GM23338 (cell line): ENCODE measurements around the gene L3MBTL4. TPM values are rescaled to one million over a fixed set of nuclear protein-coding genes. Genes with fewer than 3 reads are reported as not detected.

Source experiments
- ATAC-seq: fragments of 200-7000 bp; cut with Tn5 transposase; 3 replicates; pipeline ENCODE4 v1.9.1; 2020
- DNase-seq: peaks from one replicate; pipeline ENCODE4 v3.0.0-alpha.2; 2015; ENCODE audit warnings: low spot score
- H2AFZ ChIP-seq: fragments of 200-600 bp; sonication (generic); 2 replicates; pipeline ENCODE4 v1.8.0; 2016; ENCODE audit warnings: antibody characterized with exemption, mild to moderate bottlenecking, moderate library complexity
- H3F3A ChIP-seq: fragments of 200-600 bp; sonication (generic); replicated peaks from 2 replicates; pipeline ENCODE4 v1.8.0; 2017; ENCODE audit warnings: antibody characterized with exemption, mixed run types, low read depth
- H3K27ac ChIP-seq: fragments of 200-600 bp; sonication (generic); 2 replicates; pipeline ENCODE4 v1.6.1; 2016; ENCODE audit warnings: low read depth
- H3K27me3 ChIP-seq: fragments of 200-600 bp; sonication (generic); 2 replicates; pipeline ENCODE4 v1.8.0; 2016; ENCODE audit warnings: mild to moderate bottlenecking, mixed run types, moderate library complexity; ENCODE audit not compliant: insufficient read depth
- H3K36me3 ChIP-seq: fragments of 200-600 bp; sonication (generic); 2 replicates; pipeline ENCODE4 v1.8.0; 2016; ENCODE audit warnings: mild to moderate bottlenecking; ENCODE audit not compliant: insufficient read depth
- H3K4me1 ChIP-seq: fragments of 200-600 bp; sonication (generic); 2 replicates; pipeline ENCODE4 v1.8.0; 2016; ENCODE audit warnings: mild to moderate bottlenecking, moderate library complexity; ENCODE audit not compliant: insufficient read depth
- H3K4me2 ChIP-seq: fragments of 200-600 bp; sonication (generic); 2 replicates; pipeline ENCODE4 v1.7.1; 2017; ENCODE audit warnings: mixed run types
- H3K4me3 ChIP-seq: fragments of 200-600 bp; sonication (generic); 2 replicates; pipeline ENCODE4 v1.6.1; 2016; ENCODE audit warnings: mixed run types
- H3K79me2 ChIP-seq: fragments of 200-600 bp; sonication (generic); replicated peaks from 2 replicates; pipeline ENCODE4 v1.8.0; 2017; ENCODE audit warnings: mild to moderate bottlenecking; ENCODE audit not compliant: insufficient read depth
- H3K9me2 ChIP-seq: fragments of 200-600 bp; sonication (generic); 2 replicates; pipeline ENCODE4 v1.8.0; 2017; ENCODE audit not compliant: insufficient read depth
- H4K20me1 ChIP-seq: fragments of 200-600 bp; sonication (generic); replicated peaks from 2 replicates; pipeline ENCODE4 v1.8.0; 2017; ENCODE audit warnings: mild to moderate bottlenecking; ENCODE audit not compliant: insufficient read depth
- H3K27ac Mint-ChIP-seq: 2 replicates; pipeline ENCODE4 v1.8.0; 2020; ENCODE audit warnings: inconsistent platforms, mild to moderate bottlenecking, moderate library complexity, mixed read lengths
- H3K27me3 Mint-ChIP-seq: 3 replicates; pipeline ENCODE4 v1.8.0; 2022; ENCODE audit warnings: low read depth, mild to moderate bottlenecking, moderate library complexity, mixed read lengths, inconsistent platforms; ENCODE audit not compliant: insufficient read depth, poor library complexity
- H3K36me3 Mint-ChIP-seq: 3 replicates; pipeline ENCODE4 v1.8.0; 2021; ENCODE audit warnings: low read depth, mild to moderate bottlenecking, inconsistent platforms, moderate library complexity, mixed read lengths
- H3K4me1 Mint-ChIP-seq: 3 replicates; pipeline ENCODE4 v1.8.0; 2020; ENCODE audit warnings: mild to moderate bottlenecking, inconsistent platforms, mixed read lengths
- H3K4me3 Mint-ChIP-seq: 3 replicates; pipeline ENCODE4 v1.8.0; 2021; ENCODE audit warnings: moderate library complexity, mild to moderate bottlenecking, inconsistent platforms, mixed read lengths
- H3K9me3 Mint-ChIP-seq: 3 replicates; pipeline ENCODE4 v1.8.0; 2020; ENCODE audit warnings: moderate library complexity, mild to moderate bottlenecking, inconsistent platforms, mixed read lengths
- CREB1 ChIP-seq: fragments of 250-450 bp; sonication (Bioruptor Pico); IDR thresholded peaks from 2 replicates; pipeline ENCODE4 v1.5.0; 2020; ENCODE audit warnings: low read depth, mild to moderate bottlenecking, moderate library complexity
- CTCF ChIP-seq, 2 experiments: fragments of 200-600 bp in 1 of 2; sonication (generic) in 1 of 2; conservative IDR thresholded peaks; 2 replicates each; pipeline versions ENCODE4 v1.5.1 to v1.6.1; 2016 to 2017; ENCODE audit warnings: antibody characterized with exemption in 2 of 2, low read depth in 2 of 2, mild to moderate bottlenecking in 2 of 2, moderate library complexity in 1 of 2
- EZH2 ChIP-seq: fragments of 200-600 bp; sonication (generic); IDR thresholded peaks from one replicate; pipeline ENCODE4 v1.8.0; 2017; ENCODE audit warnings: antibody characterized with exemption, mild to moderate bottlenecking, low read depth; ENCODE audit not compliant: unreplicated experiment
- EZH2phosphoT487 ChIP-seq: fragments of 200-600 bp; sonication (generic); IDR thresholded peaks from one replicate; pipeline ENCODE4 v1.8.1; 2018; ENCODE audit warnings: antibody characterized with exemption; ENCODE audit not compliant: unreplicated experiment
- JUNB ChIP-seq: IDR thresholded peaks from one replicate; pipeline ENCODE4 v1.6.1; 2016; ENCODE audit warnings: antibody characterized with exemption; ENCODE audit not compliant: unreplicated experiment
- NANOG ChIP-seq: IDR thresholded peaks from 2 replicates; pipeline ENCODE4 v1.6.1; 2016; ENCODE audit warnings: antibody characterized with exemption, borderline replicate concordance
- POLR2AphosphoS5 ChIP-seq: IDR thresholded peaks from 2 replicates; pipeline ENCODE4 v1.6.1; 2016; ENCODE audit warnings: antibody characterized with exemption, low read depth
- STAT1 ChIP-seq: IDR thresholded peaks from one replicate; pipeline ENCODE4 v1.6.1; 2016; ENCODE audit warnings: antibody characterized with exemption; ENCODE audit not compliant: unreplicated experiment
- ZNF114 ChIP-seq: fragments of 250-450 bp; sonication (Bioruptor Pico); IDR thresholded peaks from 2 replicates; pipeline ENCODE4 v1.5.0; 2020; ENCODE audit warnings: mild to moderate bottlenecking, moderate library complexity
- ZNF331 ChIP-seq: fragments of 250-450 bp; sonication (Bioruptor Pico); IDR thresholded peaks from 2 replicates; pipeline ENCODE4 v1.5.0; 2020; ENCODE audit warnings: low read depth, mild to moderate bottlenecking, moderate library complexity
- ZNF462 ChIP-seq: fragments of 250-450 bp; sonication (Bioruptor Pico); IDR thresholded peaks from 2 replicates; pipeline ENCODE4 v1.5.0; 2020; ENCODE audit warnings: mild to moderate bottlenecking, moderate library complexity
- polyA plus RNA-seq: library from polyadenylated mRNA; unstranded; fragments of >200 nt; fragmentation: Nextera tagmentation; extraction: Ambion mirVana; gene quantifications from 2 replicates; pipeline ENCODE4 v1.2.1, GENCODE V29; 2016
- total RNA-seq: library from RNA; depleted of rRNA; stranded (reverse); fragments of >200 nt; shearing (Covaris generic); gene quantifications from 2 replicates; pipeline ENCODE4 v1.2.3, GENCODE V29; 2014
- TF ChIP-seq, protein P1 (sequence below): IDR thresholded peaks from one replicate; pipeline ENCODE4 v1.6.1; 2018; ENCODE audit warnings: antibody characterized with exemption; ENCODE audit not compliant: unreplicated experiment
- TF ChIP-seq, protein P2 (sequence below): IDR thresholded peaks from 2 replicates; pipeline ENCODE4 v1.6.1; 2016; ENCODE audit warnings: antibody characterized with exemption

L3MBTL4 gene
- total and polyA plus RNA-seq, 2 experiments from 2014 or later, result 0.48 to 2.8 TPM

GRCh38 chr18:6106091-6106685 lies 308.5 kb downstream of the L3MBTL4 start:
- no peak overlapping the region for H3K4me3 Mint-ChIP-seq

More at GRCh38 chr18:6106091-6106685, 308.5 kb downstream of the L3MBTL4 start:
- Mint-ChIP-seq H3K36me3 (no peaks in the 10 kb centered on the region), H3K9me3 (no peaks in the 10 kb centered on the region), H3K27ac (no peak overlapping the region), H3K27me3 (peaks cover 7% of the 10 kb centered on the region), H3K4me1 (peaks cover 8% of the 10 kb centered on the region; the same call in 2 of the 3 replicates)
- H3F3A ChIP-seq, result no peaks in the 10 kb centered on the region
- no peak for TF ChIP-seq ZNF462 (CRISPR knock-in tag)
- no peak for TF ChIP-seq EZH2phosphoT487
- TF ChIP-seq POLR2AphosphoS5, result no peak
- TF ChIP-seq ZNF331 (CRISPR knock-in tag), result no peak
- TF ChIP-seq CREB1 (CRISPR knock-in tag), result no peak
- TF ChIP-seq EZH2, result no peak
- TF ChIP-seq NANOG, result no peak
- no peak for TF ChIP-seq CTCF (conservative IDR thresholded peaks at IDR 0.05; ENCODE audit: low read depth in 2 of 2)
- no peak for TF ChIP-seq JUNB
- TF ChIP-seq, protein P1, sequence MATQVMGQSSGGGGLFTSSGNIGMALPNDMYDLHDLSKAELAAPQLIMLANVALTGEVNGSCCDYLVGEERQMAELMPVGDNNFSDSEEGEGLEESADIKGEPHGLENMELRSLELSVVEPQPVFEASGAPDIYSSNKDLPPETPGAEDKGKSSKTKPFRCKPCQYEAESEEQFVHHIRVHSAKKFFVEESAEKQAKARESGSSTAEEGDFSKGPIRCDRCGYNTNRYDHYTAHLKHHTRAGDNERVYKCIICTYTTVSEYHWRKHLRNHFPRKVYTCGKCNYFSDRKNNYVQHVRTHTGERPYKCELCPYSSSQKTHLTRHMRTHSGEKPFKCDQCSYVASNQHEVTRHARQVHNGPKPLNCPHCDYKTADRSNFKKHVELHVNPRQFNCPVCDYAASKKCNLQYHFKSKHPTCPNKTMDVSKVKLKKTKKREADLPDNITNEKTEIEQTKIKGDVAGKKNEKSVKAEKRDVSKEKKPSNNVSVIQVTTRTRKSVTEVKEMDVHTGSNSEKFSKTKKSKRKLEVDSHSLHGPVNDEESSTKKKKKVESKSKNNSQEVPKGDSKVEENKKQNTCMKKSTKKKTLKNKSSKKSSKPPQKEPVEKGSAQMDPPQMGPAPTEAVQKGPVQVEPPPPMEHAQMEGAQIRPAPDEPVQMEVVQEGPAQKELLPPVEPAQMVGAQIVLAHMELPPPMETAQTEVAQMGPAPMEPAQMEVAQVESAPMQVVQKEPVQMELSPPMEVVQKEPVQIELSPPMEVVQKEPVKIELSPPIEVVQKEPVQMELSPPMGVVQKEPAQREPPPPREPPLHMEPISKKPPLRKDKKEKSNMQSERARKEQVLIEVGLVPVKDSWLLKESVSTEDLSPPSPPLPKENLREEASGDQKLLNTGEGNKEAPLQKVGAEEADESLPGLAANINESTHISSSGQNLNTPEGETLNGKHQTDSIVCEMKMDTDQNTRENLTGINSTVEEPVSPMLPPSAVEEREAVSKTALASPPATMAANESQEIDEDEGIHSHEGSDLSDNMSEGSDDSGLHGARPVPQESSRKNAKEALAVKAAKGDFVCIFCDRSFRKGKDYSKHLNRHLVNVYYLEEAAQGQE, result no peak
- no peak for TF ChIP-seq ZNF114 (CRISPR knock-in tag)
- TF ChIP-seq STAT1, result no peak
- TF ChIP-seq, protein P2, sequence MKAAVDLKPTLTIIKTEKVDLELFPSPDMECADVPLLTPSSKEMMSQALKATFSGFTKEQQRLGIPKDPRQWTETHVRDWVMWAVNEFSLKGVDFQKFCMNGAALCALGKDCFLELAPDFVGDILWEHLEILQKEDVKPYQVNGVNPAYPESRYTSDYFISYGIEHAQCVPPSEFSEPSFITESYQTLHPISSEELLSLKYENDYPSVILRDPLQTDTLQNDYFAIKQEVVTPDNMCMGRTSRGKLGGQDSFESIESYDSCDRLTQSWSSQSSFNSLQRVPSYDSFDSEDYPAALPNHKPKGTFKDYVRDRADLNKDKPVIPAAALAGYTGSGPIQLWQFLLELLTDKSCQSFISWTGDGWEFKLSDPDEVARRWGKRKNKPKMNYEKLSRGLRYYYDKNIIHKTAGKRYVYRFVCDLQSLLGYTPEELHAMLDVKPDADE, result no peak
- no peak overlapping the region for H3K4me3 ChIP-seq
- no peaks in the 10 kb centered on the region for H4K20me1 ChIP-seq
- no peaks in the 10 kb centered on the region for H3K4me1 ChIP-seq
- H3K4me2 ChIP-seq, result no peak overlapping the region
- no peaks in the 10 kb centered on the region for H3K79me2 ChIP-seq
- no peak overlapping the region for H2AFZ ChIP-seq
- H3K36me3 ChIP-seq, result no peaks in the 10 kb centered on the region
- ATAC-seq (no peak), DNase-seq (no peak)
- H3K27ac ChIP-seq, result no peak overlapping the region
- H3K27me3 ChIP-seq, result no peaks in the 10 kb centered on the region
- no peaks in the 10 kb centered on the region for H3K9me2 ChIP-seq
